OCI-LY3 (cell line): ENCODE results near the gene UPF3B.
A peak's percentile ranks its signal among the peaks of the same experiment; 100 is the strongest.

Experiments
- H2AFZ ChIP-seq: fragments of 200-600, 300-600 bp; shearing (Covaris generic); 2 replicates; pipeline ENCODE4 v1.6.0; 2014; ENCODE audit warnings: antibody characterized with exemption, low read depth, low read length
- H3K27ac ChIP-seq: fragments of 200-600, 300-600 bp; sonication (generic); 2 replicates; pipeline ENCODE4 v1.5.1; 2014; ENCODE audit warnings: mild to moderate bottlenecking, low read length, moderate library complexity, mixed read lengths
- H3K27me3 ChIP-seq: fragments of 200-600, 300-600 bp; sonication (generic); 2 replicates; pipeline ENCODE4 v1.6.1; 2014; ENCODE audit warnings: low read depth, low read length, mixed read lengths
- H3K36me3 ChIP-seq: fragments of 200-600, 300-600 bp; sonication (generic); replicated peaks from 2 replicates; pipeline ENCODE3; 2014; ENCODE audit warnings: low read depth, low read length, mixed read lengths
- H3K4me1 ChIP-seq: fragments of 300-600, 200-600 bp; sonication (generic); 2 replicates; pipeline ENCODE4 v1.6.1; 2014; ENCODE audit warnings: low read length, mixed read lengths
- H3K4me2 ChIP-seq: fragments of 200-600, 300-600 bp; sonication (generic); 2 replicates; pipeline ENCODE4 v1.6.1; 2014; ENCODE audit warnings: low read length, mixed read lengths
- H3K4me3 ChIP-seq: fragments of 300-600, 200-600 bp; sonication (generic); 2 replicates; pipeline ENCODE4 v1.5.1; 2014; ENCODE audit warnings: antibody characterized with exemption, mild to moderate bottlenecking, low read length, moderate library complexity
- H3K79me2 ChIP-seq: fragments of 300-600, 200-600 bp; shearing (Covaris generic); 2 replicates; pipeline ENCODE4 v1.6.1; 2014; ENCODE audit warnings: mild to moderate bottlenecking, low read length, mixed read lengths
- H3K9ac ChIP-seq: fragments of 300-600, 200-600 bp; shearing (Covaris generic); 2 replicates; pipeline ENCODE4 v1.6.0; 2014; ENCODE audit warnings: mild to moderate bottlenecking, low read length, moderate library complexity
- H3K9me3 ChIP-seq: fragments of 200-600, 300-600 bp; shearing (Covaris generic); 2 replicates; pipeline ENCODE4 v1.6.1; 2014; ENCODE audit warnings: low read length, mixed read lengths; ENCODE audit not compliant: insufficient read depth
- H4K20me1 ChIP-seq: fragments of 200-600, 300-600 bp; sonication (generic); 2 replicates; pipeline ENCODE4 v1.6.1; 2016; ENCODE audit warnings: low read length, mixed read lengths; ENCODE audit not compliant: insufficient read depth
- EZH2phosphoT487 ChIP-seq: fragments of 200-600 bp; shearing (Covaris generic); IDR thresholded peaks from 2 replicates; pipeline ENCODE4 v1.6.1; 2018; ENCODE audit warnings: antibody characterized with exemption, mixed run types, low read depth
- TF ChIP-seq, protein P1 (sequence below): fragments of 200-600, 300-600 bp; sonication (generic); IDR thresholded peaks from 2 replicates; pipeline ENCODE4 v1.5.1; 2014; ENCODE audit warnings: antibody characterized with exemption, low read length, low read depth

Gene UPF3B

GRCh38 chrX:119801253-119802221, 51.2 kb downstream of the UPF3B start:
- H3K4me3 ChIP-seq: no peak overlapping the region
- no peak overlapping the region for H3K9ac ChIP-seq
- H3K36me3 ChIP-seq: no peaks in the 10 kb centered on the region
- no peak overlapping the region for H2AFZ ChIP-seq
- H3K9me3 ChIP-seq: no peaks in the 10 kb centered on the region
- TF ChIP-seq, protein P1, sequence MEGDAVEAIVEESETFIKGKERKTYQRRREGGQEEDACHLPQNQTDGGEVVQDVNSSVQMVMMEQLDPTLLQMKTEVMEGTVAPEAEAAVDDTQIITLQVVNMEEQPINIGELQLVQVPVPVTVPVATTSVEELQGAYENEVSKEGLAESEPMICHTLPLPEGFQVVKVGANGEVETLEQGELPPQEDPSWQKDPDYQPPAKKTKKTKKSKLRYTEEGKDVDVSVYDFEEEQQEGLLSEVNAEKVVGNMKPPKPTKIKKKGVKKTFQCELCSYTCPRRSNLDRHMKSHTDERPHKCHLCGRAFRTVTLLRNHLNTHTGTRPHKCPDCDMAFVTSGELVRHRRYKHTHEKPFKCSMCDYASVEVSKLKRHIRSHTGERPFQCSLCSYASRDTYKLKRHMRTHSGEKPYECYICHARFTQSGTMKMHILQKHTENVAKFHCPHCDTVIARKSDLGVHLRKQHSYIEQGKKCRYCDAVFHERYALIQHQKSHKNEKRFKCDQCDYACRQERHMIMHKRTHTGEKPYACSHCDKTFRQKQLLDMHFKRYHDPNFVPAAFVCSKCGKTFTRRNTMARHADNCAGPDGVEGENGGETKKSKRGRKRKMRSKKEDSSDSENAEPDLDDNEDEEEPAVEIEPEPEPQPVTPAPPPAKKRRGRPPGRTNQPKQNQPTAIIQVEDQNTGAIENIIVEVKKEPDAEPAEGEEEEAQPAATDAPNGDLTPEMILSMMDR: no peak
- no peak for TF ChIP-seq EZH2phosphoT487
- H3K27ac ChIP-seq: no peak overlapping the region
- H3K4me2 ChIP-seq: no peak overlapping the region
- no peaks in the 10 kb centered on the region for H3K27me3 ChIP-seq
- no peaks in the 10 kb centered on the region for H3K79me2 ChIP-seq
- H3K4me1 ChIP-seq: no peaks in the 10 kb centered on the region
- no peaks in the 10 kb centered on the region for H4K20me1 ChIP-seq

DNA sequence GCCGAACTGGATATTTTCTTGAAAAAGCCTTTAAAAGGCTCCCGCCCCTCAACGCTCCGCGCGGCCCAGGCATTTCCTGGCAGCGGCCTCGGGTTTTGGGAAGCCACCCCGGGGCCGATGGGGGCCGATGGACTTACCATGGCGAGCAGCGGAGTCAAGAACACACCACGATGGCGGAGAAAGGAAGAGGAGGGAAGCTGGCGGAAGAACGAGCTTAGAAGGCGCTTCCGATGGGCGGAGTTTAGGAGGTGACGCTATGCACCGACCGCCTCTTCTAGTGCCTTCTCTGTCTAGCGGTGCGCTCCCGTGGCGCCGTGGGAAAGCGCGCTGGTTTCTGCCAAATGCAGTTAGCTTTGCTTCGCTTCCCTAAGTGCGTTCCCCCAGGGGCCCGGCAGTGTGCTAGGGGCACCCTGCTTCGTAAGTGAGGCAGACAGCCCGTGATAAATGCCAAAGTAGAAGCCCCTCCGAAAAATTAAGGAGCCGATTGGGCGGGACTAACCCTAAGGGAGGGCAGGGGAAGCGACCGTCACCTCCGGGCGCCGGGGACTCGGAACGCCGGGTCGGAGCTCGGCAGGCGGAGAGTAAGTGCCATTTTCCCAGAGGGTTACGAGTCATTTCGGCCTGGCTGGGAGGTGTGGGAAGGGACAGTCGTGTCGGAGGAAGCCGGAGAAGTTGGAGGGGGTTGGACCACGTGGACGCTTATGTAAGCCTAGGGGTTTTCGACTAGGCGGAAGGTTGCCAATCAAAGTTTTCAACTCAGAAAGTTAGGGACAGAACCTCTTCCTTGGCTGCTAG, 61.1 kb downstream of the UPF3B start, which contains the start of gene RPL39:
RPL39 (minus strand) TSS at position 194 of the 795 bp plus-strand sequence; CDS start at position 140, 54 bp downstream.
- Histone ChIP-seq H3K36me3 (peaks cover 37% of the 10 kb centered on the region), H3K9me3 (no peaks in the 10 kb centered on the region), H3K9ac (peak within 1 kb of the TSS; percentile 95), H3K4me3 (peak within 1 kb of the TSS; percentile 97), H2AFZ (peak within 1 kb of the TSS; percentile 79), H3K27me3 (no peaks in the 10 kb centered on the region), H3K4me1 (peaks cover 30% of the 10 kb centered on the region), H4K20me1 (peaks cover 43% of the 10 kb centered on the region), H3K79me2 (peaks cover 59% of the 10 kb centered on the region), H3K4me2 (peak within 1 kb of the TSS; percentile 89), H3K27ac (peak within 1 kb of the TSS; percentile 92)
- no peak for TF ChIP-seq EZH2phosphoT487
- TF ChIP-seq, protein P1: no peak

- Histone ChIP-seq H3K9me3 (no peaks in the 10 kb centered on the region), H3K9ac (peak overlapping the region; percentile 95), H3K27ac (peak overlapping the region; percentile 92), H3K4me3 (peak overlapping the region; percentile 97), H2AFZ (no peak overlapping the region), H3K79me2 (peaks cover 64% of the 10 kb centered on the region), H3K36me3 (peaks cover 41% of the 10 kb centered on the region), H4K20me1 (peaks cover 45% of the 10 kb centered on the region), H3K4me1 (peaks cover 30% of the 10 kb centered on the region), H3K27me3 (no peaks in the 10 kb centered on the region), H3K4me2 (peak overlapping the region; percentile 89)
- no peak for TF ChIP-seq EZH2phosphoT487
- TF ChIP-seq, protein P1: no peak
Observed at GRCh38 chrX:119790977-119791436, 61.8 kb downstream of the UPF3B start.
